Chondrocyte (in vitro differentiated cells): ENCODE measurements around the gene NRP2. TPM values are rescaled to one million over a fixed set of nuclear protein-coding genes. Genes with fewer than 3 reads are reported as not detected.

Source experiments
- DNase-seq: peaks from one replicate; pipeline ENCODE4 v3.0.0; 2021; ENCODE audit warnings: mixed read lengths, low spot score
- H3K27ac Mint-ChIP-seq: one replicate; pipeline ENCODE4 v1.8.0; 2021; ENCODE audit warnings: mild to moderate bottlenecking, moderate library complexity, mixed read lengths; ENCODE audit not compliant: unreplicated experiment
- H3K27me3 Mint-ChIP-seq: 2 replicates; pipeline ENCODE4 v1.8.0; 2021; ENCODE audit warnings: low read depth, mixed read lengths
- H3K36me3 Mint-ChIP-seq: 2 replicates; pipeline ENCODE4 v1.8.0; 2021; ENCODE audit warnings: low read depth, mixed read lengths
- H3K4me1 Mint-ChIP-seq: 2 replicates; pipeline ENCODE4 v1.8.0; 2021; ENCODE audit warnings: low read depth, mild to moderate bottlenecking, mixed read lengths
- H3K4me3 Mint-ChIP-seq: one replicate; pipeline ENCODE4 v1.8.0; 2021; ENCODE audit warnings: mild to moderate bottlenecking, moderate library complexity, mixed read lengths; ENCODE audit not compliant: unreplicated experiment
- H3K9me3 Mint-ChIP-seq: 2 replicates; pipeline ENCODE4 v1.8.0; 2021; ENCODE audit warnings: low read depth, mixed read lengths
- CTCF ChIP-seq: fragments of 200-600 bp; sonication (generic); IDR thresholded peaks from 2 replicates; pipeline ENCODE4 v1.5.0; 2021; ENCODE audit warnings: antibody characterized with exemption, mild to moderate bottlenecking, moderate library complexity
- total RNA-seq: library from RNA; stranded (reverse); gene quantifications from 3 replicates; pipeline ENCODE4 v1.2.1, GENCODE V29; 2021

NRP2 gene
- total RNA-seq, 1 donor from 2014 or later, result 34.5 TPM

- Mint-ChIP-seq H3K27ac (no peak overlapping the region), H3K4me1 (peaks cover 3% of the 10 kb centered on the region), H3K27me3 (no peaks in the 10 kb centered on the region), H3K4me3 (no peak overlapping the region), H3K36me3 (no peaks in the 10 kb centered on the region), H3K9me3 (peaks cover 3% of the 10 kb centered on the region)
- TF ChIP-seq CTCF, result no peak
- no peak for DNase-seq
Measured at GRCh38 chr2:205650450-205650849, 31.9 kb upstream of the NRP2 start.

- Mint-ChIP-seq H3K36me3 (no peaks in the 10 kb centered on the region), H3K9me3 (peaks cover 3% of the 10 kb centered on the region), H3K27me3 (no peaks in the 10 kb centered on the region), H3K4me1 (peaks cover 4% of the 10 kb centered on the region), H3K27ac (no peak overlapping the region), H3K4me3 (no peak overlapping the region)
- TF ChIP-seq CTCF, result no peak
- no peak for DNase-seq
Measured at GRCh38 chr2:205650931-205651330, 31.4 kb upstream of the NRP2 start.

- no peaks in the 10 kb centered on the region for H3K27me3 Mint-ChIP-seq
- no peaks in the 10 kb centered on the region for H3K36me3 Mint-ChIP-seq
- no peak overlapping the region for H3K27ac Mint-ChIP-seq
- H3K9me3 Mint-ChIP-seq, result peaks cover 3% of the 10 kb centered on the region
- no peak for TF ChIP-seq CTCF
- DNase-seq, result no peak
- H3K4me3 Mint-ChIP-seq, result no peak overlapping the region
- H3K4me1 Mint-ChIP-seq, result peaks cover 7% of the 10 kb centered on the region
Measured at GRCh38 chr2:205651719-205652118, 30.6 kb upstream of the NRP2 start.

- H3K9me3 Mint-ChIP-seq, result peaks cover 3% of the 10 kb centered on the region
- no peak for TF ChIP-seq CTCF
Measured at GRCh38 chr2:205654878-205655605, 27.3 kb upstream of the NRP2 start.

GRCh38 chr2:205655779-205656456 is 26.4 kb upstream of the NRP2 start:
- no peak for TF ChIP-seq CTCF
- no peak overlapping the region for H3K4me3 Mint-ChIP-seq
- no peak overlapping the region for H3K27ac Mint-ChIP-seq
- peaks cover 3% of the 10 kb centered on the region for H3K9me3 Mint-ChIP-seq
- H3K4me1 Mint-ChIP-seq, result peaks cover 25% of the 10 kb centered on the region
- no peak for DNase-seq
- H3K27me3 Mint-ChIP-seq, result no peaks in the 10 kb centered on the region
- H3K36me3 Mint-ChIP-seq, result no peaks in the 10 kb centered on the region

More at GRCh38 chr2:205654878-205655605, 27.3 kb upstream of the NRP2 start:
- Mint-ChIP-seq H3K27ac (no peak overlapping the region), H3K27me3 (no peaks in the 10 kb centered on the region), H3K36me3 (no peaks in the 10 kb centered on the region), H3K4me1 (peaks cover 19% of the 10 kb centered on the region), H3K4me3 (no peak overlapping the region)
- DNase-seq, result no peak
